OCI-LY1 (cell line): ENCODE data around the gene ASB9.

Source experiments
- H2AFZ ChIP-seq: fragments of 200-600 bp; sonication (generic), shearing (Covaris generic); 2 replicates; pipeline ENCODE4 v1.6.0; 2014; ENCODE audit warnings: antibody characterized with exemption, mild to moderate bottlenecking, low read length
- H3F3A ChIP-seq: fragments of 200-600 bp; sonication (generic), shearing (Covaris generic); 2 replicates; pipeline ENCODE4 v1.6.0; 2014; ENCODE audit warnings: mild to moderate bottlenecking, antibody characterized with exemption, low read length, moderate library complexity; ENCODE audit not compliant: insufficient read depth
- H3K27ac ChIP-seq: fragments of 200-600 bp; sonication (generic); 2 replicates; pipeline ENCODE4 v1.5.1; 2014; ENCODE audit warnings: low read length, mixed run types, mild to moderate bottlenecking, low read depth; ENCODE audit not compliant: poor library complexity, severe bottlenecking
- H3K27me3 ChIP-seq: fragments of 200-600 bp; sonication (generic); 2 replicates; pipeline ENCODE4 v1.6.0; 2014; ENCODE audit warnings: antibody characterized with exemption, mild to moderate bottlenecking, low read length, moderate library complexity; ENCODE audit not compliant: insufficient read depth
- H3K36me3 ChIP-seq: fragments of 200-600 bp; sonication (generic); 2 replicates; pipeline ENCODE4 v1.6.1; 2014; ENCODE audit warnings: mild to moderate bottlenecking, antibody characterized with exemption, low read length, moderate library complexity, mixed read lengths; ENCODE audit not compliant: insufficient read depth
- H3K4me1 ChIP-seq: fragments of 200-600 bp; sonication (generic); 2 replicates; pipeline ENCODE4 v1.5.1; 2014; ENCODE audit warnings: mild to moderate bottlenecking, low read length, moderate library complexity; ENCODE audit not compliant: insufficient read depth, severe bottlenecking
- H3K4me2 ChIP-seq: fragments of 200-600 bp; sonication (generic), shearing (Covaris generic); 2 replicates; pipeline ENCODE4 v1.6.1; 2014; ENCODE audit warnings: low read length
- H3K4me3 ChIP-seq: fragments of 200-600 bp; sonication (generic); 2 replicates; pipeline ENCODE4 v1.5.1; 2014; ENCODE audit warnings: low read length, low read depth, mild to moderate bottlenecking, mixed read lengths; ENCODE audit not compliant: poor library complexity, severe bottlenecking
- H3K79me2 ChIP-seq: fragments of 200-600 bp; shearing (Covaris generic); 2 replicates; pipeline ENCODE4 v1.6.1; 2016; ENCODE audit warnings: mixed run types, low read length, mixed read lengths; ENCODE audit not compliant: insufficient read depth
- H3K9ac ChIP-seq: fragments of 200-600 bp; sonication (generic), shearing (Covaris generic); 2 replicates; pipeline ENCODE4 v1.6.1; 2014; ENCODE audit warnings: mild to moderate bottlenecking, low read length, mixed read lengths
- H3K9me2 ChIP-seq: fragments of 200-600 bp; sonication (generic), shearing (Covaris generic); 2 replicates; pipeline ENCODE4 v1.6.1; 2014; ENCODE audit warnings: low read depth, mild to moderate bottlenecking, low read length, mixed read lengths
- H3K9me3 ChIP-seq: fragments of 200-600 bp; shearing (Covaris generic); 2 replicates; pipeline ENCODE4 v1.6.1; 2014; ENCODE audit warnings: low read length, mixed read lengths
- H4K20me1 ChIP-seq: fragments of 200-600 bp; sonication (generic), shearing (Covaris generic); 2 replicates; pipeline ENCODE4 v1.6.0; 2016; ENCODE audit warnings: mild to moderate bottlenecking, low read length; ENCODE audit not compliant: insufficient read depth
- CTCF ChIP-seq: fragments of 200-600 bp; sonication (generic), shearing (Covaris generic); IDR thresholded peaks from 2 replicates; pipeline ENCODE4 v1.5.1; 2017; ENCODE audit warnings: mild to moderate bottlenecking, antibody characterized with exemption, low read length, moderate library complexity, mixed read lengths
- EZH2 ChIP-seq: fragments of 200-600 bp; sonication (generic), shearing (Covaris generic); IDR thresholded peaks from 2 replicates; pipeline ENCODE4 v1.8.0; 2017; ENCODE audit warnings: borderline replicate concordance, mixed run types, mild to moderate bottlenecking, antibody characterized with exemption, low read length, moderate library complexity, mixed read lengths

The ASB9 gene

GRCh38 chrX:15233416-15234015, 36.4 kb downstream of the ASB9 start:
- Histone ChIP-seq H3F3A (no peaks in the 10 kb centered on the region), H3K27ac (no peak overlapping the region), H4K20me1 (no peaks in the 10 kb centered on the region), H3K9me2 (no peaks in the 10 kb centered on the region), H3K79me2 (no peaks in the 10 kb centered on the region), H3K9me3 (no peaks in the 10 kb centered on the region), H3K27me3 (no peaks in the 10 kb centered on the region), H3K9ac (no peak overlapping the region), H3K4me1 (no peaks in the 10 kb centered on the region), H3K4me2 (no peak overlapping the region), H2AFZ (no peak overlapping the region), H3K4me3 (no peak overlapping the region), H3K36me3 (no peaks in the 10 kb centered on the region)
- TF ChIP-seq EZH2: no peak
- TF ChIP-seq CTCF: no peak

GRCh38 chrX:15224747-15225146, 45.1 kb downstream of the ASB9 start:
- H3K9me3 ChIP-seq: no peaks in the 10 kb centered on the region
- TF ChIP-seq CTCF (no peak), EZH2 (no peak)
- no peaks in the 10 kb centered on the region for H3F3A ChIP-seq
- H3K4me1 ChIP-seq: no peaks in the 10 kb centered on the region
- no peaks in the 10 kb centered on the region for H3K79me2 ChIP-seq
- no peak overlapping the region for H3K4me2 ChIP-seq
- no peak overlapping the region for H3K4me3 ChIP-seq
- H4K20me1 ChIP-seq: no peaks in the 10 kb centered on the region
- H3K36me3 ChIP-seq: no peaks in the 10 kb centered on the region
- H3K27me3 ChIP-seq: no peaks in the 10 kb centered on the region
- no peak overlapping the region for H3K27ac ChIP-seq
- no peaks in the 10 kb centered on the region for H3K9me2 ChIP-seq
- no peak overlapping the region for H3K9ac ChIP-seq
- H2AFZ ChIP-seq: no peak overlapping the region

- Histone ChIP-seq H3K9ac (no peak overlapping the region), H3K79me2 (no peaks in the 10 kb centered on the region), H4K20me1 (no peaks in the 10 kb centered on the region), H3K27ac (no peak overlapping the region), H3K4me1 (no peaks in the 10 kb centered on the region), H3F3A (no peaks in the 10 kb centered on the region), H3K4me3 (no peak overlapping the region), H3K9me3 (no peaks in the 10 kb centered on the region), H2AFZ (no peak overlapping the region), H3K36me3 (no peaks in the 10 kb centered on the region), H3K9me2 (no peaks in the 10 kb centered on the region), H3K27me3 (no peaks in the 10 kb centered on the region), H3K4me2 (no peak overlapping the region)
- TF ChIP-seq EZH2 (no peak), CTCF (no peak)
These were observed 48.6 kb downstream of the ASB9 start for GRCh38 chrX:15221321-15221720.
